Keratinocyte (primary cell): ENCODE results near the gene ZNF141. TPM values are rescaled to one million over a fixed set of nuclear protein-coding genes. Genes with fewer than 3 reads are reported as not detected.

Experiments used
- DNase-seq: peaks from one replicate; pipeline ENCODE4 v3.0.0-alpha.2; 2011; ENCODE audit warnings: low read depth, missing footprints, low spot score
- FAIRE-seq: peaks from 2 replicates; lab custom pipeline; 2011; peaks lifted over from hg19 to GRCh38; lab: Jason Lieb, UNC
- H2AFZ ChIP-seq: 2 replicates; pipeline ENCODE4 v1.6.0; 2012; ENCODE audit warnings: low read length, control low read depth, inconsistent platforms; ENCODE audit not compliant: control insufficient read depth
- H3K27ac ChIP-seq: 2 replicates; pipeline ENCODE4 v1.5.1; 2011; ENCODE audit warnings: low read length; ENCODE audit not compliant: control insufficient read depth, insufficient read depth
- H3K27me3 ChIP-seq: 3 replicates; pipeline ENCODE4 v1.6.0; 2011; ENCODE audit warnings: low read length; ENCODE audit not compliant: control insufficient read depth, insufficient read depth; ENCODE audit errors: extremely low read depth
- H3K36me3 ChIP-seq, 2 experiments: 2 replicates in 1 of 2; 3 replicates in 1 of 2; pipeline ENCODE4 v1.5.1; 2011; ENCODE audit warnings: low read length in 2 of 2, mild to moderate bottlenecking in 1 of 2; ENCODE audit not compliant: control insufficient read depth in 2 of 2, insufficient read depth in 2 of 2; ENCODE audit errors: extremely low read depth in 1 of 2
- H3K4me1 ChIP-seq: 3 replicates; pipeline ENCODE4 v1.5.1; 2011; ENCODE audit warnings: low read length; ENCODE audit not compliant: control insufficient read depth, insufficient read depth; ENCODE audit errors: extremely low read depth
- H3K4me2 ChIP-seq: 3 replicates; pipeline ENCODE4 v1.6.0; 2011; ENCODE audit warnings: low read depth, low read length; ENCODE audit not compliant: control insufficient read depth, insufficient read depth; ENCODE audit errors: extremely low read depth
- H3K4me3 ChIP-seq, 3 experiments: fragments of 200-600 bp in 1 of 3; sonication (generic) in 1 of 3; 2 replicates in 2 of 3; 3 replicates in 1 of 3; pipeline ENCODE4 v1.5.1; 2011 to 2016; ENCODE audit warnings: low read length in 3 of 3, mild to moderate bottlenecking in 3 of 3, control low read depth in 2 of 3, inconsistent platforms in 1 of 3, low read depth in 1 of 3, mixed read lengths in 1 of 3, mixed run types in 1 of 3, moderate library complexity in 1 of 3; ENCODE audit not compliant: control insufficient read depth in 2 of 3, insufficient read depth in 2 of 3; ENCODE audit errors: extremely low read depth in 1 of 3
- H3K79me2 ChIP-seq: 2 replicates; pipeline ENCODE4 v1.6.0; 2012; ENCODE audit warnings: low read length; ENCODE audit not compliant: control insufficient read depth, insufficient read depth
- H3K9ac ChIP-seq: 3 replicates; pipeline ENCODE4 v1.6.0; 2011; ENCODE audit warnings: low read length; ENCODE audit not compliant: control insufficient read depth, insufficient read depth; ENCODE audit errors: extremely low read depth
- H3K9me1 ChIP-seq: 3 replicates; pipeline ENCODE4 v1.6.0; 2011; ENCODE audit warnings: low read length; ENCODE audit not compliant: control insufficient read depth, insufficient read depth; ENCODE audit errors: extremely low read depth
- H3K9me3 ChIP-seq: 2 replicates; pipeline ENCODE4 v1.5.1; 2012; ENCODE audit warnings: low read depth, low read length; ENCODE audit not compliant: control insufficient read depth
- H4K20me1 ChIP-seq: 3 replicates; pipeline ENCODE4 v1.6.0; 2011; ENCODE audit warnings: low read length; ENCODE audit not compliant: control insufficient read depth, insufficient read depth; ENCODE audit errors: extremely low read depth
- EZH2 ChIP-seq: IDR thresholded peaks from one replicate; pipeline ENCODE4 v1.6.1; 2012; ENCODE audit warnings: inconsistent platforms, mild to moderate bottlenecking, low read length, moderate library complexity
- dilution Hi-C: fragments of 300-500 bp; cut with MboI; formaldehyde crosslinking; loops from one replicate; pipeline ENCODE4 v1.7.0; 2020; ENCODE audit warnings: low sequenced_read_pairs; ENCODE audit not compliant: extremely low pct_ligation_motif_present
- polyA minus RNA-seq, 3 experiments: library from RNA; depleted of rRNA, polyadenylated mRNA; stranded (reverse); fragments of >200 nt; gene quantifications; 1 replicate in 1 of 3; 2 replicates in 1 of 3; 3 replicates in 1 of 3; pipeline ENCODE4 v1.2.3, GENCODE V29; 2011
- polyA plus RNA-seq, 5 experiments: library from polyadenylated mRNA; depleted of rRNA in 3 of 5; stranded (reverse) in 3 of 5; stranded (forward) in 1 of 5; unstranded in 1 of 5; fragments of >200 nt; gene quantifications; 1 replicate in 1 of 5; 2 replicates in 3 of 5; 3 replicates in 1 of 5; pipeline versions ENCODE4 v1.2.1 to v1.2.3, GENCODE V29; 2011 to 2012; ENCODE audit warnings: missing spikeins in 2 of 5, low read depth in 1 of 5, low replicate concordance in 1 of 5
- TF ChIP-seq, protein P1 (sequence below), 3 experiments: IDR thresholded peaks in 1 of 3; conservative IDR thresholded peaks in 1 of 3; optimal IDR thresholded peaks in 1 of 3; 2 replicates in 2 of 3; 3 replicates in 1 of 3; pipeline versions ENCODE3 to v1.5.1; 2011; ENCODE audit warnings: low read length in 3 of 3, mild to moderate bottlenecking in 3 of 3, moderate library complexity in 2 of 3, control low read depth in 1 of 3, inconsistent platforms in 1 of 3; ENCODE audit not compliant: insufficient read depth in 2 of 3; ENCODE audit errors: extremely low read depth in 1 of 3

ZNF141 gene
- polyA plus RNA-seq (2.0 to 3.7 TPM (median 3.3 TPM) in 3 replicates), polyA minus RNA-seq (0.33 to 10.0 TPM (median 4.2 TPM) in 3 replicates)
- 4.0 TPM for polyA plus RNA-seq (2011; ENCODE audit: low read depth)
- 0.43 and 1.0 TPM in 2 replicates for polyA plus RNA-seq (2011; cell fraction: cytosol; rRNA removed)
- polyA plus RNA-seq (2011; cell fraction: nucleus; rRNA removed): 9.2 and 9.6 TPM in 2 replicates
- polyA plus RNA-seq (2012; ENCODE audit: low replicate concordance): 1.8 and 3.1 TPM in 2 replicates
- 1.9 TPM for polyA minus RNA-seq (2011; cell fraction: cytosol; rRNA and poly(A)+ RNA removed)
- 7.3 and 18.0 TPM in 2 replicates for polyA minus RNA-seq (2011; cell fraction: nucleus; rRNA and poly(A)+ RNA removed)

DNA sequence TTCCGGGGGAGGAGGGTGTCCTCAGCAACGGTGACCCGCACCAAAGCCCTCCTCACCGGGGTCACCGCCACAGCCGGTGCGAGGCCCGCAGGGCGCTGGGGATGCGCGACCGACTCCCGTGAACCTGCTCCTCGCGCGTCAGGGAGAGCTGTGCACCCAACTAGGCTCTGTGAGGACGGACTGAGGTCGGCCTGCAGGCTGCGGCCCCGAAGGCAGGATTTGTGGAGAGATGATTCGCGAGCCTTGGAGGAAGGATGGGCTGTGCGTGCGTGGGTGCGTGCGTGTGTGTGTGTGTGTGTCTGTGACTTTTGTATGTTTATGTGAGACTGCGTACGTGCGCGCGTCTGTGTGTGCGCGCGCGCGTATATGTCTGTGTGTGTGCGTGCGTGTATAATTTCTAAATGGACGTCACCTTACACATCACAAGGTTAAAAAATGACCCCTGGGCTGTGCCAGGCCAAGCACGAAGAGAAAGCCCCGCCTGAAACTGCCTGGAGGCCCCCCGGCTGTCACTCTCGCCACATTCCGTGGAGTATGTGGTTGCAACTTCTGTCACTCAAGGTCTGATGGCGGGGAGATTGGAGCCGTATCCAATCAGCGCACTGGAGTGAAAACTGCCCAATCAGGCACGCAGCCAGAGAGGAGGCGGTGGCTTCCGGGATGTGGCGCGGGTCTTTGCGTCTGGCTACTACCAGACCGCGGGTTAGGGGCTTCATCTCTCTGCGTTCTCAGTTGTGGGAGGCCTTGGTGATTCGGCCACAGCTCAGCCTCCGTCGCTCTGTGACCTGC, at the start of gene ZNF141:
ZNF141 (plus strand) TSS at position 672 of the 789 bp plus-strand sequence. CDS start 170 bp downstream, outside the sequence.
- dilution Hi-C loops: no loop called here
- H3K9me1 ChIP-seq: no peaks in the 10 kb centered on the region
- H3K79me2 ChIP-seq: peaks cover 37% of the 10 kb centered on the region
- peak within 1 kb of the TSS; percentile 96 for H2AFZ ChIP-seq
- H3K4me3 ChIP-seq: peak within 1 kb of the TSS; percentile 84 to 93 (median 88)
- H3K4me1 ChIP-seq: peaks cover 9% of the 10 kb centered on the region
- peak; percentile 74 for FAIRE-seq
- TF ChIP-seq, protein P1, sequence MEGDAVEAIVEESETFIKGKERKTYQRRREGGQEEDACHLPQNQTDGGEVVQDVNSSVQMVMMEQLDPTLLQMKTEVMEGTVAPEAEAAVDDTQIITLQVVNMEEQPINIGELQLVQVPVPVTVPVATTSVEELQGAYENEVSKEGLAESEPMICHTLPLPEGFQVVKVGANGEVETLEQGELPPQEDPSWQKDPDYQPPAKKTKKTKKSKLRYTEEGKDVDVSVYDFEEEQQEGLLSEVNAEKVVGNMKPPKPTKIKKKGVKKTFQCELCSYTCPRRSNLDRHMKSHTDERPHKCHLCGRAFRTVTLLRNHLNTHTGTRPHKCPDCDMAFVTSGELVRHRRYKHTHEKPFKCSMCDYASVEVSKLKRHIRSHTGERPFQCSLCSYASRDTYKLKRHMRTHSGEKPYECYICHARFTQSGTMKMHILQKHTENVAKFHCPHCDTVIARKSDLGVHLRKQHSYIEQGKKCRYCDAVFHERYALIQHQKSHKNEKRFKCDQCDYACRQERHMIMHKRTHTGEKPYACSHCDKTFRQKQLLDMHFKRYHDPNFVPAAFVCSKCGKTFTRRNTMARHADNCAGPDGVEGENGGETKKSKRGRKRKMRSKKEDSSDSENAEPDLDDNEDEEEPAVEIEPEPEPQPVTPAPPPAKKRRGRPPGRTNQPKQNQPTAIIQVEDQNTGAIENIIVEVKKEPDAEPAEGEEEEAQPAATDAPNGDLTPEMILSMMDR (optimal IDR thresholded peaks at IDR 0.05 in 1 of 3, IDR thresholded peaks at IDR 0.05 in 1 of 3, conservative IDR thresholded peaks at IDR 0.05 in 1 of 3; ENCODE audit: extremely low read depth in 1 of 3, insufficient read depth in 2 of 3, low read length in 3 of 3): no peak
- TF ChIP-seq EZH2: no peak
- peak within 1 kb of the TSS; percentile 84 for H3K9ac ChIP-seq
- H3K4me2 ChIP-seq: peak within 1 kb of the TSS; percentile 89
- DNase-seq: peak; percentile 67
- peaks cover 5% of the 10 kb centered on the region for H3K9me3 ChIP-seq
- no peaks in the 10 kb centered on the region for H3K27me3 ChIP-seq
- H3K27ac ChIP-seq: peak within 1 kb of the TSS; percentile 69
- no peaks in the 10 kb centered on the region for H4K20me1 ChIP-seq
- peaks cover 0 to 4% of the 10 kb centered on the region in 2 experiments for H3K36me3 ChIP-seq

DNA sequence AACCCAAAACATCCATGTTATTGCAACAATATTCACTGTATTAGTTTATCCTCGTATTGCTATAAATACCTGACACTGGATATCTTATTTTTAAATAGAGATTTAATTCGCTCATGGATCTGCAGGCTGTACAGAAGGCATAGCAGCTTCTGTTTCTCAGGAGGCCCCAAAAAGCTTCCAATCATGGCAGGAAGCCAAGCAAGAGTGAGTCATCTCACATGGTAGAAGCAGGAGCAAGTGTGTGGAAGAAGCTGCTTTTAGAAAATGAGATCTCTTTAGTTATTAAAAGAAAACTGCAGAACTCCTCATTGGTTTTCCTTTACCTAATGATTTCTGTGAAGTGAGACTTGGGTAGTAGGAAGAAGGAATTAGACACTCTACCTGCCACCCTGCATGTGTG, 48.7 kb upstream of the ZNF141 start:
- H3K4me2 ChIP-seq: no peak overlapping the region
- H2AFZ ChIP-seq: no peak overlapping the region
- no peaks in the 10 kb centered on the region for H4K20me1 ChIP-seq
- FAIRE-seq (no peak), DNase-seq (no peak)
- peaks cover 2% of the 10 kb centered on the region for H3K9me3 ChIP-seq
- H3K79me2 ChIP-seq: peaks cover 9% of the 10 kb centered on the region
- dilution Hi-C loops: no loop called here
- no peak overlapping the region for H3K27ac ChIP-seq
- H3K9ac ChIP-seq: no peak overlapping the region
- no peak overlapping the region for H3K4me3 ChIP-seq
- peaks cover 0 to 5% of the 10 kb centered on the region in 2 experiments for H3K36me3 ChIP-seq
- TF ChIP-seq EZH2: no peak
- TF ChIP-seq, protein P1 (optimal IDR thresholded peaks at IDR 0.05 in 1 of 3, IDR thresholded peaks at IDR 0.05 in 1 of 3, conservative IDR thresholded peaks at IDR 0.05 in 1 of 3; ENCODE audit: extremely low read depth in 1 of 3, insufficient read depth in 2 of 3, low read length in 3 of 3): no peak
- no peaks in the 10 kb centered on the region for H3K9me1 ChIP-seq
- H3K27me3 ChIP-seq: no peaks in the 10 kb centered on the region
- no peaks in the 10 kb centered on the region for H3K4me1 ChIP-seq
